ENCODE results near the gene TBKBP1.

DNA sequence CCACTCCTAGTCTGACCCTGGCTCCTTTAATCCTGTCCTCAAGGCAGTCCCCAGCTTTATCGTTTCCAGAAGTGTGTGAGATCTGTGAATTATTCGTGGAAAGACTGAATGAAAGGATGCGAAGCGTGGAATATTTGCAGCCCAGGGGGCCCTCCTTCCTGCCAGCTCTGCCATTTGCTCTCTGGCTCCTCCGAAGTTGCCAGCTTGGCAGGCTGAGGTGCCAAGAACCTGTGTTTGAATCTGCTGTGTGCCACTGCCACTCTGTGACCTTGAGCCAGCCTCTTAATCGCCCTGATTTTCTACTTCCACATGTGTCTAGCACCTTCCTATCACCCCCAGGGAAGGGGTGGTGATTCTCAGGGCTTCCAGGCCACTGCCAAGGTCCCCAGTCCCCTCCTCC is 10.8 kb downstream of the TBKBP1 start:
- TF ChIP-seq POLR2A (IDR thresholded peaks at IDR 0.05; ENCODE audit: low read depth, low read length) (no peak), POLR2AphosphoS5 (IDR thresholded peaks at IDR 0.05; ENCODE audit: low read depth, low read length) (no peak), TAF1 (IDR thresholded peaks at IDR 0.05; ENCODE audit: low read depth, low read length) (no peak), POU2F2 (IDR thresholded peaks at IDR 0.05; ENCODE audit: low read depth, low read length) (no peak)
